Activated T-cell treated with anti-CD3 and anti-CD28 coated beads, Interleukin-2, amount 50 U/mL, for 72 hours (primary cell): ENCODE measurements around the gene TIAL1. TPM values are rescaled to one million over a fixed set of nuclear protein-coding genes. Genes with fewer than 3 reads are reported as not detected.
"Not testable (repeated sequence)": the region's sequence is repeated elsewhere in the genome, so short reads cannot be mapped to it uniquely, and the experiment has no call there.

Experiments
- ATAC-seq, 2 donors: fragments of 150-1000 bp; cut with Tn5 transposase; replicated peaks in 1 of 2; 2 replicates each; pipeline ENCODE4 v1.10.0; 2021; ENCODE audit warnings: moderate library complexity in 2 of 2, mild to moderate bottlenecking in 1 of 2
- DNase-seq, 2 donors: peaks; one replicate each; pipeline ENCODE4 v3.0.0; 2021 to 2022; ENCODE audit warnings: mixed read lengths in 1 of 2
- H3K27ac Mint-ChIP-seq: one replicate; pipeline ENCODE4 v1.8.0; 2022; ENCODE audit warnings: mild to moderate bottlenecking, moderate library complexity, mixed read lengths
- H3K27me3 Mint-ChIP-seq: one replicate; pipeline ENCODE4 v1.8.0; 2022; ENCODE audit warnings: low read depth, mixed read lengths
- H3K36me3 Mint-ChIP-seq, 2 donors: one replicate each; pipeline ENCODE4 v1.8.0; 2022; ENCODE audit warnings: mixed read lengths in 2 of 2, mild to moderate bottlenecking in 1 of 2; ENCODE audit not compliant: insufficient read depth in 2 of 2
- H3K4me1 Mint-ChIP-seq: one replicate; pipeline ENCODE4 v1.8.0; 2022; ENCODE audit warnings: low read depth, mixed read lengths
- H3K4me3 Mint-ChIP-seq, 2 donors: one replicate each; pipeline ENCODE4 v1.8.0; 2022; ENCODE audit warnings: mild to moderate bottlenecking in 2 of 2, mixed read lengths in 2 of 2, moderate library complexity in 2 of 2
- H3K9me3 Mint-ChIP-seq, 2 donors: one replicate each; pipeline ENCODE4 v1.8.0; 2022; ENCODE audit warnings: mixed read lengths in 2 of 2
- total RNA-seq, 2 donors: library from RNA; stranded (reverse); gene quantifications; one replicate each; pipeline ENCODE4 v1.2.3, GENCODE V29; 2022

TIAL1 gene
- total RNA-seq, 2 donors from 2014 or later = 201 to 224 TPM

- no peak for DNase-seq
- Mint-ChIP-seq H3K27ac (no peak overlapping the region), H3K27me3 (no peaks in the 10 kb centered on the region), H3K4me3 (no peak overlapping the region), H3K36me3 (no peaks in the 10 kb centered on the region), H3K9me3 (no peaks in the 10 kb centered on the region), H3K4me1 (peaks cover 4% of the 10 kb centered on the region)
- peak in 1 of 2 donors; percentile 72 for ATAC-seq
Observed at GRCh38 chr10:119625570-119626280, 29.0 kb upstream of the TIAL1 start.

GRCh38 chr10:119621078-119621384 lies 24.3 kb upstream of the TIAL1 start:
- Mint-ChIP-seq H3K9me3 (no peaks in the 10 kb centered on the region), H3K27me3 (no peaks in the 10 kb centered on the region), H3K4me1 (peaks cover 14% of the 10 kb centered on the region), H3K27ac (no peak overlapping the region), H3K36me3 (no peaks in the 10 kb centered on the region), H3K4me3 (no peak overlapping the region)
- DNase-seq (no peak), ATAC-seq (no peak)

- Mint-ChIP-seq H3K27ac (no peak overlapping the region), H3K4me1 (peaks cover 14% of the 10 kb centered on the region), H3K27me3 (no peaks in the 10 kb centered on the region), H3K9me3 (no peaks in the 10 kb centered on the region), H3K36me3 (no peaks in the 10 kb centered on the region), H3K4me3 (no peak overlapping the region)
- peak in 1 of 2 donors; percentile 10 for DNase-seq
- ATAC-seq = peak; percentile 58 to 64
Observed at GRCh38 chr10:119620241-119621077, 23.7 kb upstream of the TIAL1 start.

DNA sequence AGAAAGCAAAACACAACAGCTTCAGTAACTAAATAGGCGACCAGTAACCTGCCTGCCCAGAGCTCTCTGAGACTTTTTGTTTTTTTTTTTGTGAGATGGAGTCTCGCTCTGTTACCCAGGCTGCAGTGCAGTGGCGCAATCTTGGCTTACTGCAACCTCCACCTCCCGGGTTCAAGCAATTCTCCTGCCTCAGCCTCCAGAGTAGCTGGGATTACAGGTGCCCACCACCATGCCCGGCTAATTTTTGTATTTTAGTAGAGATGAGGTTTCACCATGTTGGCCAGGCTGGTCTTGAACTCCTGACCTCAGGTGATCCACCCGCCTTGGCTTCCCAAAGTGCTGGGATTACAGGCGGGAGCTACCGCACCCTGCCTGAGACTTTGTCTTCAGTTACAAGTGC lies 23.0 kb upstream of the TIAL1 start:
- not testable (repeated sequence) for H3K27me3 Mint-ChIP-seq, ATAC-seq, H3K36me3 Mint-ChIP-seq, H3K27ac Mint-ChIP-seq, DNase-seq, H3K9me3 Mint-ChIP-seq, H3K4me3 Mint-ChIP-seq
- peaks cover 14% of the 10 kb centered on the region for H3K4me1 Mint-ChIP-seq

DNA sequence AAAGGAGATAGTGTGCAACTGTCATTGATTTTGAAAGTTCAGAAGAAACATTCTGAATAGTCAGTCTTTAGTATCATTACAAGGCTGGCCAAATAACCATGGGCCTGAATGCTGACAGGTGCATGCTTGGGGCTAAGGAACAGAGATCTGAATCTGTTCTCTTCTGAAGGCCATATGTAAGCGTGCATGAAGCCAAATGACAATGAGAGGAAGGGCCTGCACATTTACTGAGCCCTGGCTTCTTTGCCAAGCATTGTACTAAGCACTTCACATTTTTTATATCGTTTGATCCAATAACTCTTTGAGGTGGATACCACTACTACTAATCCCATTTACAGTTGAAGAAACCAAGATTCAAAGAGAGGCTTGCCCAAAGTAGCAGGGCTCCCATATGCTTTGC lies 22.5 kb upstream of the TIAL1 start:
- Mint-ChIP-seq H3K9me3 (no peaks in the 10 kb centered on the region), H3K4me3 (no peak overlapping the region), H3K27me3 (no peaks in the 10 kb centered on the region), H3K36me3 (no peaks in the 10 kb centered on the region), H3K4me1 (peaks cover 14% of the 10 kb centered on the region), H3K27ac (no peak overlapping the region)
- ATAC-seq (no peak), DNase-seq (no peak)

- DNase-seq = peak; percentile 10 to 21
- peak in 1 of 2 donors; percentile 39 for ATAC-seq
- H3K27me3 Mint-ChIP-seq = no peaks in the 10 kb centered on the region
- peaks cover 14% of the 10 kb centered on the region for H3K4me1 Mint-ChIP-seq
- no peaks in the 10 kb centered on the region for H3K9me3 Mint-ChIP-seq
- no peak overlapping the region for H3K4me3 Mint-ChIP-seq
- no peak overlapping the region for H3K27ac Mint-ChIP-seq
- H3K36me3 Mint-ChIP-seq = no peaks in the 10 kb centered on the region
Observed at GRCh38 chr10:119616882-119617570, 20.3 kb upstream of the TIAL1 start.

DNA sequence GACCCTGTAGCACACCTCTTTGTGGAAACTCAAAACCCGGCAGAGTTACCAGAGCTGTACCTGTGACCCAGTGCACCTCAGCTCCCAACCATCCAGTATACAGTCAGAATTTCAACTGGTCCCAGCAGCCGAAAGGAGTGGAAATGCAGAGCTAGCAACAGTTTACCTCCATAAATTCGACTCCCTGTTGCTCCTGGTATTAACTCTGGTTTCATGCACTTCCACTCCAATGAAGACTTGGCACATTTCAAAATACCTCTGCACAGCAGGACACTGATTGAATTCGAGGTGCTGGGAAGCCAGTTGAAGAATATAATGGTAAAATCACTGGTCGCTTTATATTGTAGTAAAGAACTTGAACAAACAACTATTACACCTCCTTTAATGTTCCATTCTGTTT lies 17.9 kb upstream of the TIAL1 start:
- no peaks in the 10 kb centered on the region for H3K4me1 Mint-ChIP-seq
- no peaks in the 10 kb centered on the region for H3K9me3 Mint-ChIP-seq
- no peak overlapping the region for H3K27ac Mint-ChIP-seq
- DNase-seq = no peak
- H3K27me3 Mint-ChIP-seq = no peaks in the 10 kb centered on the region
- H3K36me3 Mint-ChIP-seq = no peaks in the 10 kb centered on the region
- ATAC-seq = no peak
- no peak overlapping the region for H3K4me3 Mint-ChIP-seq

- peaks cover 7% of the 10 kb centered on the region for H3K4me1 Mint-ChIP-seq
- H3K9me3 Mint-ChIP-seq = no peaks in the 10 kb centered on the region
- no peak for DNase-seq
- no peak for ATAC-seq
- no peak overlapping the region for H3K4me3 Mint-ChIP-seq
- peaks cover 5% of the 10 kb centered on the region for H3K27me3 Mint-ChIP-seq
- no peak overlapping the region for H3K27ac Mint-ChIP-seq
- no peaks in the 10 kb centered on the region for H3K36me3 Mint-ChIP-seq
Observed at GRCh38 chr10:119613741-119614140, 17.0 kb upstream of the TIAL1 start.

- peaks cover 5% of the 10 kb centered on the region for H3K27me3 Mint-ChIP-seq
- no peaks in the 10 kb centered on the region for H3K36me3 Mint-ChIP-seq
- no peak for ATAC-seq
Observed at GRCh38 chr10:119611433-119611832, 14.7 kb upstream of the TIAL1 start.

DNA sequence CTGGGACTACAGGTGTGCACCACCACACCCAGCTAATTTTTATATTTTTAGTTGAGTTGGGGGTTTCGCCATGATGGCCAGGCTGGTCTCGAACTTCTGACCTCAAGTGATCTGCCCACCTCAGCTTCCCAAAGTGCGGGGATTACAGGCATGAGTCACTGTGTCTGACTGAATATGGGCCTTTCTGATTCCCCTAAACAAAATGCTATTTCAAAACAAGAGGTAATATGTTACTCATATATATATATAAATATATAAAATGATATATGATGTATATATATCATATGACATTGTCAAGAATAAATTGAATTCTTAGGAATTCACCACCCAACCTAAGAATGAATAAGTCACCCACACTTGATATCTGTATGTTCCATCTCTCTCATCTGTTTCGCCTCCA lies 12.8 kb upstream of the TIAL1 start:
- Mint-ChIP-seq H3K4me3 (no peak overlapping the region), H3K27me3 (peaks cover 5% of the 10 kb centered on the region), H3K27ac (no peak overlapping the region), H3K4me1 (peaks cover 12% of the 10 kb centered on the region), H3K36me3 (no peaks in the 10 kb centered on the region), H3K9me3 (no peaks in the 10 kb centered on the region)
- DNase-seq (no peak), ATAC-seq (no peak)

More at GRCh38 chr10:119611433-119611832, 14.7 kb upstream of the TIAL1 start:
- H3K4me1 Mint-ChIP-seq = peaks cover 12% of the 10 kb centered on the region
- no peak overlapping the region for H3K27ac Mint-ChIP-seq
- no peak overlapping the region for H3K4me3 Mint-ChIP-seq
- no peaks in the 10 kb centered on the region for H3K9me3 Mint-ChIP-seq
- DNase-seq = no peak

GRCh38 chr10:119608316-119609155 lies 11.8 kb upstream of the TIAL1 start:
- Mint-ChIP-seq H3K4me3 (peak overlapping the region; percentile 24 to 54), H3K4me1 (peaks cover 12% of the 10 kb centered on the region), H3K9me3 (no peaks in the 10 kb centered on the region), H3K27me3 (peaks cover 5% of the 10 kb centered on the region), H3K36me3 (no peaks in the 10 kb centered on the region), H3K27ac (no peak overlapping the region)
- peak; percentile 10 to 13 for DNase-seq
- peak in 1 of 2 donors; percentile 62 for ATAC-seq

DNA sequence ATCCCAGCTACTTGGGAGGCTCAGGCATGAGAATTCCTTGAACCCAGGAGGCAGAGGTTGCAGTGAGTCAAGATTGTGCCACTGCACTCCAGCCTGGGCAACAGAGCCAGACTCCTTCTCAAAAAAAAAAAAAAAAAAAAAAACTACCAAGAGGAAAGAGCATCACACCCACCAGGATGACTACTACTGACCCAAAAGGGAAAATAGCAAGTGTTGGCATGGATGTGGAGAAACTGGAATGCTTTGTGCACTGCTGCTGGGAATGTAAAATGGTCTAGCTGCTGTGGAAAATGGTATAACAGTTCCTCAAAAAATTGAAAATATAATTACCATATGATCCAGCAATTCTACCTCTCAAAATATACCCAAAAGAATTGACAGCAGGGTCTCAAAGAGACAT lies 7.7 kb upstream of the TIAL1 start:
- Mint-ChIP-seq H3K36me3 (no peaks in the 10 kb centered on the region), H3K27ac (no peak overlapping the region), H3K4me3 (no peak overlapping the region), H3K27me3 (peaks cover 5% of the 10 kb centered on the region), H3K4me1 (peaks cover 11% of the 10 kb centered on the region), H3K9me3 (no peaks in the 10 kb centered on the region)
- DNase-seq (no peak), ATAC-seq (no peak)
